ENCODE data around the gene NRAP. TPM values are rescaled to one million over a fixed set of nuclear protein-coding genes. Genes with fewer than 3 reads are reported as not detected.
A peak's percentile ranks its signal among the peaks of the same experiment; 100 is the strongest.

Gene NRAP
- total RNA-seq, 1 experiment from 2014 or later: not detected

- DNase-seq (ENCODE audit: low read depth): no peak
Measured at GRCh38 chr10:113605268-113605978, 58.4 kb downstream of the NRAP start.

- DNase-seq (ENCODE audit: low read depth): no peak
Measured at GRCh38 chr10:113604572-113604971, 59.3 kb downstream of the NRAP start.

GRCh38 chr10:113603057-113603777 lies 60.6 kb downstream of the NRAP start:
- no peak for DNase-seq (ENCODE audit: low read depth)

- no peak for DNase-seq (ENCODE audit: low read depth)
Measured at GRCh38 chr10:113600569-113600968, 63.3 kb downstream of the NRAP start.

GRCh38 chr10:113594652-113595051 lies 69.2 kb downstream of the NRAP start:
- DNase-seq (ENCODE audit: low read depth): no peak

GRCh38 chr10:113592380-113592779 lies 71.5 kb downstream of the NRAP start:
- DNase-seq (ENCODE audit: low read depth): no peak

GRCh38 chr10:113590581-113590980 lies 73.3 kb downstream of the NRAP start:
- no peak for DNase-seq (ENCODE audit: low read depth)

- no peak for DNase-seq (ENCODE audit: low read depth)
Measured at GRCh38 chr10:113589201-113589770, 74.6 kb downstream of the NRAP start.

- DNase-seq (ENCODE audit: low read depth): peak; percentile 9
Measured at GRCh38 chr10:113585949-113586348, 77.9 kb downstream of the NRAP start.

GRCh38 chr10:113583571-113583970 lies 80.3 kb downstream of the NRAP start:
- no peak for DNase-seq (ENCODE audit: low read depth)

GRCh38 chr10:113581092-113581491 lies 82.7 kb downstream of the NRAP start:
- no peak for DNase-seq (ENCODE audit: low read depth)

- no peak for DNase-seq (ENCODE audit: low read depth)
Measured at GRCh38 chr10:113578773-113579172, 85.1 kb downstream of the NRAP start.

GRCh38 chr10:113576852-113577251 lies 87.0 kb downstream of the NRAP start:
- peak; percentile 8 for DNase-seq (ENCODE audit: low read depth)

- no peak for DNase-seq (ENCODE audit: low read depth)
Measured at GRCh38 chr10:113573368-113573767, 90.5 kb downstream of the NRAP start.

GRCh38 chr10:113572520-113573290 lies 91.1 kb downstream of the NRAP start:
- DNase-seq (ENCODE audit: low read depth): no peak

GRCh38 chr10:113569576-113569975 lies 94.3 kb downstream of the NRAP start:
- DNase-seq (ENCODE audit: low read depth): no peak

- no peak for DNase-seq (ENCODE audit: low read depth)
Measured at GRCh38 chr10:113566888-113567287, 97.0 kb downstream of the NRAP start.

- DNase-seq (ENCODE audit: low read depth): no peak
Measured at GRCh38 chr10:113565364-113565763, 98.5 kb downstream of the NRAP start.

GRCh38 chr10:113563306-113564088 lies 100.3 kb downstream of the NRAP start:
- peak; percentile 76 for DNase-seq (ENCODE audit: low read depth)

- DNase-seq (ENCODE audit: low read depth): no peak
Measured at GRCh38 chr10:113562704-113563103, 101.1 kb downstream of the NRAP start.

GRCh38 chr10:113562069-113562468 lies 101.8 kb downstream of the NRAP start:
- no peak for DNase-seq (ENCODE audit: low read depth)

Data from Daoy (cell line).